RWPE2 (cell line): Measurements from ENCODE around the gene IPO13.

Source experiments
- ATAC-seq: fragments of 200-7000 bp; cut with Tn5 transposase; 3 replicates; pipeline ENCODE4 v1.9.1; 2021; ENCODE audit warnings: low read depth
- DNase-seq: peaks from one replicate; pipeline ENCODE4 v3.0.0-alpha.2; 2020; ENCODE audit warnings: low spot score
- H3K27ac ChIP-seq: fragments of 450-650 bp; 2 replicates; pipeline ENCODE4 v1.5.1; 2017; ENCODE audit warnings: mild to moderate bottlenecking; ENCODE audit not compliant: poor library complexity, severe bottlenecking
- H3K27me3 ChIP-seq: fragments of 250-450 bp; sonication (Bioruptor Pico); 2 replicates; pipeline ENCODE4 v1.5.1; 2021; ENCODE audit warnings: mild to moderate bottlenecking, moderate library complexity; ENCODE audit not compliant: insufficient read depth, poor library complexity, severe bottlenecking
- H3K36me3 ChIP-seq: fragments of 250-450 bp; sonication (Bioruptor Pico); 2 replicates; pipeline ENCODE4 v1.5.1; 2020; ENCODE audit warnings: low read depth, mild to moderate bottlenecking, moderate library complexity
- H3K4me1 ChIP-seq: fragments of 250-450 bp; sonication (Bioruptor Pico); 2 replicates; pipeline ENCODE4 v1.5.1; 2021; ENCODE audit warnings: mild to moderate bottlenecking, moderate library complexity; ENCODE audit not compliant: insufficient read depth, poor library complexity, severe bottlenecking
- H3K4me3 ChIP-seq: fragments of 250-450 bp; sonication (Bioruptor Pico); 2 replicates; pipeline ENCODE4 v1.5.1; 2021; ENCODE audit warnings: mild to moderate bottlenecking, moderate library complexity; ENCODE audit not compliant: severe bottlenecking
- H3K9me3 ChIP-seq: fragments of 250-450 bp; sonication (Bioruptor Pico); 2 replicates; pipeline ENCODE4 v1.5.1; 2021; ENCODE audit warnings: mild to moderate bottlenecking, moderate library complexity; ENCODE audit not compliant: severe bottlenecking
- CTCF ChIP-seq: fragments of 450-650 bp; IDR thresholded peaks from one replicate; pipeline ENCODE4 v1.5.1; 2017; ENCODE audit warnings: mild to moderate bottlenecking, moderate library complexity; ENCODE audit not compliant: poor library complexity, severe bottlenecking

IPO13 gene

DNA sequence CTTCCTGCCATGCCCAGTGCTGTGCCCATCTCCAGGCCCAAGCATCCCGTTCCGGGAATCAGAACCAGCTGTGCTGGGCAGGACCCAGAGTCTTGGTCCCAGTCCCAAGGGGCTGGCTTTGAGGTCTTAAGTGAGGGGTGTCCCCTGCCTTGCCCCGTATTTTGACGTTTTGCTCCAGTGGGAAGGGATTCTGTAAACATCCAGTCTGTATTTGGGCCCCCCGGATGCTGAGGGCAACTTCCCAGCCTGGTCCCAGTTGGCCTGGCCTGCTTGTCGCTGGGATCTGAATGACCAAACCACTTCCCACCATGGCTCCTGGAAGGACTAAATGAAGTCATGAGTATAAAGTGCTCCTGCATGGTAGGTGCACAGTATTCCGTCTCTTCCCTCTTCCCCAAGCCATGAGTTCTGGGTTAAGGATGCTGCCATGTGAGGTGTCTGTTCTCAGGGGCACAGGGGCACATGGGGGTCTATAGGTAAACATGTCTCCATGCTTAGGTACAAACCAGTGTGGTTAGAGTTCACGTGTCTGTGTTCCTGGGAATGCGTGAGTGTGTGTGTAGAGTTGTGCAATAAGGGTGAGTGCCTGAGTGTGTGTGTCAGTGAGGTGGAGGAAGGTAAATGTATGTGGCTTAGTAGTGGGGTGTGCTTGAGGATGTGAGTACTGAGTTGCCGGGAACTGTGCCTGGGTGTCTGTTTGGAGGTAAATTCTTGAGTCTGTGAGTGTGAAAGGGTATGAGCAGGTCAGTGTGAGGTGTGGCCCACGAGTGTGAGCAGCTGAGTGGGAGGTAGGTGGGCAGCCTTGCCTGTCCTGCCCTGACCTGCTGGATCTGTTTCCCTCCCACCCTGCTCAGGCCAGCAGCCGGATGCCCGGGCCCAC is 33.7 kb downstream of the IPO13 start:
- no peak for TF ChIP-seq CTCF
- ATAC-seq = peak; percentile 62

GRCh38 chr1:43981135-43981491 is 34.4 kb downstream of the IPO13 start:
- no peaks in the 10 kb centered on the region for H3K9me3 ChIP-seq
- peak overlapping the region; percentile 91 for H3K27ac ChIP-seq
- ATAC-seq = peak; percentile 38
- peak overlapping the region; percentile 66 for H3K4me3 ChIP-seq
- DNase-seq = no peak
- H3K27me3 ChIP-seq = no peaks in the 10 kb centered on the region
- peaks cover 10% of the 10 kb centered on the region for H3K4me1 ChIP-seq
- no peak for TF ChIP-seq CTCF
- peaks cover 57% of the 10 kb centered on the region for H3K36me3 ChIP-seq

More for the DNA sequence above, 33.7 kb downstream of the IPO13 start:
- Histone ChIP-seq H3K27ac (peak overlapping the region; percentile 91), H3K27me3 (no peaks in the 10 kb centered on the region), H3K36me3 (peaks cover 52% of the 10 kb centered on the region), H3K4me1 (peaks cover 10% of the 10 kb centered on the region), H3K4me3 (peak overlapping the region; percentile 66), H3K9me3 (no peaks in the 10 kb centered on the region)
- no peak for DNase-seq

DNA sequence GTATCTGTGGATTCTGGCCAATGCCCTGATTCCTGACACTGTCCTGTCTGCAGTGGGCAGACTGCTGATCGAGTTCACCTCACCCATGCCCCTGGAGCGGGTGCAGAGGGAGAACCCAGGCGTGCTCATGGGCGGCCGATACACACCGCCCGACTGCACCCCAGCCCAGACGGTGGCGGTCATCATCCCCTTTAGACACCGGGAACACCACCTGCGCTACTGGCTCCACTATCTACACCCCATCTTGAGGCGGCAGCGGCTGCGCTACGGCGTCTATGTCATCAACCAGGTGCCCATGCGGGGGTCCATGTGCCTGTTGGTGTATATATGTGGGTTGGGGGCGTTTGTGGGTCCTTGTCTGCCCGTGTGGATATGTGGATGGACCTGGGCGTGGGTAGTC is 34.9 kb downstream of the IPO13 start:
- peak overlapping the region; percentile 91 for H3K27ac ChIP-seq
- DNase-seq (no peak), ATAC-seq (no peak)
- no peak for TF ChIP-seq CTCF
- H3K27me3 ChIP-seq = no peaks in the 10 kb centered on the region
- H3K4me1 ChIP-seq = peaks cover 10% of the 10 kb centered on the region
- H3K9me3 ChIP-seq = no peaks in the 10 kb centered on the region
- H3K36me3 ChIP-seq = peaks cover 57% of the 10 kb centered on the region
- H3K4me3 ChIP-seq = no peak overlapping the region

GRCh38 chr1:43982241-43982640 is 35.5 kb downstream of the IPO13 start:
- Histone ChIP-seq H3K9me3 (no peaks in the 10 kb centered on the region), H3K27me3 (no peaks in the 10 kb centered on the region), H3K27ac (no peak overlapping the region), H3K4me1 (peaks cover 10% of the 10 kb centered on the region), H3K36me3 (peaks cover 52% of the 10 kb centered on the region), H3K4me3 (no peak overlapping the region)
- no peak for ATAC-seq
- no peak for DNase-seq
- no peak for TF ChIP-seq CTCF

- H3K36me3 ChIP-seq = peaks cover 46% of the 10 kb centered on the region
- H3K4me1 ChIP-seq = peaks cover 10% of the 10 kb centered on the region
- no peaks in the 10 kb centered on the region for H3K9me3 ChIP-seq
- no peak for TF ChIP-seq CTCF
- no peak overlapping the region for H3K4me3 ChIP-seq
- ATAC-seq (no peak), DNase-seq (no peak)
- no peak overlapping the region for H3K27ac ChIP-seq
- no peaks in the 10 kb centered on the region for H3K27me3 ChIP-seq
Observed at GRCh38 chr1:43982808-43983207, 36.1 kb downstream of the IPO13 start.
